Keratinocyte (primary cell): Measurements from ENCODE around the gene KCNN3.

ENCODE experiments used
- CTCF ChIP-seq, 3 experiments: IDR thresholded peaks in 1 of 3; conservative IDR thresholded peaks in 1 of 3; optimal IDR thresholded peaks in 1 of 3; 2 replicates in 2 of 3; 3 replicates in 1 of 3; pipeline versions ENCODE3 to v1.5.1; 2011; ENCODE audit warnings: low read length in 3 of 3, mild to moderate bottlenecking in 3 of 3, moderate library complexity in 2 of 3, control low read depth in 1 of 3, inconsistent platforms in 1 of 3; ENCODE audit not compliant: insufficient read depth in 2 of 3; ENCODE audit errors: extremely low read depth in 1 of 3
- EZH2 ChIP-seq: IDR thresholded peaks from one replicate; pipeline ENCODE4 v1.6.1; 2012; ENCODE audit warnings: inconsistent platforms, mild to moderate bottlenecking, low read length, moderate library complexity

- TF ChIP-seq CTCF (optimal IDR thresholded peaks at IDR 0.05 in 1 of 3, IDR thresholded peaks at IDR 0.05 in 1 of 3, conservative IDR thresholded peaks at IDR 0.05 in 1 of 3; ENCODE audit: extremely low read depth in 1 of 3, insufficient read depth in 2 of 3, low read length in 3 of 3) (no peak), EZH2 (no peak)
Measured at GRCh38 chr1:154821083-154821482, 49.0 kb downstream of the KCNN3 start.
